ENCODE measurements around the gene CENPN. TPM values are rescaled to one million over a fixed set of nuclear protein-coding genes. Genes with fewer than 3 reads are reported as not detected.

The CENPN gene
- total and polyA plus RNA-seq, 2 of the 8 experiments (the other 6 are each of a cell fraction or from before 2014, with no cell fraction given), result 32.8 to 67.0 TPM

DNA sequence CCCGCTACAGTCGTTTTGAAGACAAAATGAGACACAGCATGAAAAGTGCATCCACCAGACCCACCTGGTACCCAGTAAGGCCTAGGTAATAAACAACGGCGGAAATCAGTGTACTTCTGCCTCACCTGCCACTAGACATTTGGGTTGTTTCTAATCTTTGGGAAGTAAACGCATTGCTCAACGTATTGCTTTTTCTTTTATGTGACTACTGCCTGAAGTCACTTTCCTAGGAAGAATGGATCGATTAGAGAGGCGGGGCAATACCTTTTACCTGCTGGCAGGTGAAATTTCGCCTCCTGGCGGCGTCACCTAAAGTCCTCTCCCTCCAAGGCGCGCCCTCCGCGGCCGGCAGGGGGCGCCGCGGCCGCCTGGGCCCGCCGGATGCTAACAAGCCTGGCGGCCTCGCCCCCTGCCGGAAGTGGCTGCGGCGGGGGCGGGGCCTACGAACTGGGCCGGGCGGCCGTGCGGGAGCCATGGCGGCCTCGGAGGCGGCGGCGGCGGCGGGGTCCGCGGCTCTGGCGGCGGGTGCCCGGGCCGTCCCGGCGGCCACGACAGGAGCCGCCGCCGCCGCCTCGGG, 28.5 kb downstream of the CENPN start, which contains the start of gene ATMIN (continued):
- TF ChIP-seq EGR1 (IDR thresholded peaks at IDR 0.05; ENCODE audit: borderline replicate concordance, low read depth, low read length), result no peak; the same call in 1 of the 2 replicates
- no peak for TF ChIP-seq SIRT6 (IDR thresholded peaks at IDR 0.05; ENCODE audit: low read length)
- no peak for TF ChIP-seq CHD2 (IDR thresholded peaks at IDR 0.05; ENCODE audit: low read length)
- TF ChIP-seq NRF1 (IDR thresholded peaks at IDR 0.05; ENCODE audit: low read depth, low read length), result no peak
- TF ChIP-seq CTCF (IDR thresholded peaks at IDR 0.05; ENCODE audit: control extremely low read depth in 1 of 3, insufficient read depth in 1 of 3, low read depth in 1 of 3, low read length in 3 of 3), result peak; percentile 95 to 100 (median 96)
- TF ChIP-seq RAD21 (IDR thresholded peaks at IDR 0.05 in 1 of 2, conservative IDR thresholded peaks at IDR 0.05 in 1 of 2; ENCODE audit: low read depth in 2 of 2, low read length in 2 of 2), result peak; percentile 59 to 74
- TF ChIP-seq JUND (IDR thresholded peaks at IDR 0.05; ENCODE audit: low read length), result peak; percentile 55; the same call in 1 of the 2 replicates
- peak; percentile 82 for TF ChIP-seq TAF7 (optimal IDR thresholded peaks at IDR 0.05; ENCODE audit: borderline replicate concordance, low read depth, low read length)
- peak; percentile 82; the same call in 1 of the 2 replicates for TF ChIP-seq YY1 (IDR thresholded peaks at IDR 0.05; ENCODE audit: low read depth, low read length)
- TF ChIP-seq TAF1 (IDR thresholded peaks at IDR 0.05; ENCODE audit: low read depth, low read length), result peak; percentile 75
- TF ChIP-seq HDAC6 (IDR thresholded peaks at IDR 0.05; ENCODE audit: low read depth, low read length), result no peak
- TF ChIP-seq NANOG (IDR thresholded peaks at IDR 0.05; ENCODE audit: insufficient read depth, low read depth, low read length, poor library complexity, severe bottlenecking), result peak; percentile 56
- TF ChIP-seq ZNF274 (IDR thresholded peaks at IDR 0.05; ENCODE audit: borderline replicate concordance, extremely low read depth, low read length), result no peak
- TF ChIP-seq CEBPB (IDR thresholded peaks at IDR 0.05; ENCODE audit: low read depth, low read length), result no peak
- no peak for TF ChIP-seq SP2 (IDR thresholded peaks at IDR 0.05; ENCODE audit: low read length)
- TF ChIP-seq ATF3 (IDR thresholded peaks at IDR 0.05; ENCODE audit: insufficient read depth, low read depth, low read length), result peak; percentile 50; the same call in 1 of the 2 replicates
- no peak for TF ChIP-seq POLR2AphosphoS5 (IDR thresholded peaks at IDR 0.05; ENCODE audit: low read depth, low read length)
- peak; percentile 23; the same call in 1 of the 2 replicates for TF ChIP-seq RBBP5 (IDR thresholded peaks at IDR 0.05; ENCODE audit: borderline replicate concordance, low read depth, low read length)
- no peak for TF ChIP-seq RFX5 (IDR thresholded peaks at IDR 0.05; ENCODE audit: borderline replicate concordance, low read depth, low read length)
- TF ChIP-seq CBX5 (IDR thresholded peaks at IDR 0.05; ENCODE audit: low read depth, low read length), result no peak
- TF ChIP-seq TEAD4 (IDR thresholded peaks at IDR 0.05; ENCODE audit: low read depth, low read length), result no peak
- TF ChIP-seq SP4 (IDR thresholded peaks at IDR 0.05; ENCODE audit: low read length), result no peak
- TF ChIP-seq SAP30 (IDR thresholded peaks at IDR 0.05; ENCODE audit: insufficient read depth, insufficient replicate concordance, low read length), result no peak
